ENCODE results near the gene MUC5AC.

GRCh38 chr11:1217151-1217550 is 59.4 kb downstream of the MUC5AC start:
- TF ChIP-seq CTCF (conservative IDR thresholded peaks at IDR 0.05 in 1 of 2, IDR thresholded peaks at IDR 0.05 in 1 of 2; ENCODE audit: low read depth in 1 of 2, low read length in 2 of 2) (no peak), EZH2 (IDR thresholded peaks at IDR 0.05; ENCODE audit: low read length, missing control alignments) (no peak)
